Fibroblast of mammary gland (primary cell): ENCODE data around the gene CDHR2.

Experiments used
- DNase-seq: peaks from one replicate; pipeline ENCODE4 v3.0.0-alpha.2; 2010; ENCODE audit warnings: low read depth
- H3K4me3 ChIP-seq: 2 replicates; pipeline ENCODE4 v1.5.1; 2011; ENCODE audit warnings: low read depth, mild to moderate bottlenecking, low read length, moderate library complexity; ENCODE audit not compliant: control insufficient read depth
- CTCF ChIP-seq: conservative IDR thresholded peaks from 2 replicates; pipeline ENCODE4 v1.5.1; 2011; ENCODE audit warnings: low read depth, low read length, inconsistent platforms; ENCODE audit not compliant: control insufficient read depth, insufficient read depth

CDHR2 gene

GRCh38 chr5:176601901-176602482, 52.9 kb downstream of the CDHR2 start:
- TF ChIP-seq CTCF: no peak
- no peak overlapping the region for H3K4me3 ChIP-seq
- no peak for DNase-seq

GRCh38 chr5:176603091-176603490, 53.9 kb downstream of the CDHR2 start:
- DNase-seq: no peak
- no peak for TF ChIP-seq CTCF
- no peak overlapping the region for H3K4me3 ChIP-seq

- no peak for DNase-seq
- no peak for TF ChIP-seq CTCF
- H3K4me3 ChIP-seq: no peak overlapping the region
Measured at GRCh38 chr5:176606032-176606431, 56.9 kb downstream of the CDHR2 start.

GRCh38 chr5:176606875-176607274, 57.7 kb downstream of the CDHR2 start:
- H3K4me3 ChIP-seq: no peak overlapping the region
- DNase-seq: no peak
- no peak for TF ChIP-seq CTCF

- H3K4me3 ChIP-seq: no peak overlapping the region
- DNase-seq: no peak
- TF ChIP-seq CTCF: no peak
Measured at GRCh38 chr5:176608142-176608705, 59.1 kb downstream of the CDHR2 start.

- peak overlapping the region; percentile 45 for H3K4me3 ChIP-seq
- DNase-seq: no peak
- no peak for TF ChIP-seq CTCF
Measured at GRCh38 chr5:176608937-176609723, 60.0 kb downstream of the CDHR2 start.
